ENCODE measurements around the gene CAPN11. TPM values are rescaled to one million over a fixed set of nuclear protein-coding genes. Genes with fewer than 3 reads are reported as not detected.
"Not testable (repeated sequence)": the region's sequence is repeated elsewhere in the genome, so short reads cannot be mapped to it uniquely, and the experiment has no call there.

The CAPN11 gene
- total and polyA plus RNA-seq, 3 donors from 2014 or later, result 20.5 to 115 (median 23.5) TPM

DNA sequence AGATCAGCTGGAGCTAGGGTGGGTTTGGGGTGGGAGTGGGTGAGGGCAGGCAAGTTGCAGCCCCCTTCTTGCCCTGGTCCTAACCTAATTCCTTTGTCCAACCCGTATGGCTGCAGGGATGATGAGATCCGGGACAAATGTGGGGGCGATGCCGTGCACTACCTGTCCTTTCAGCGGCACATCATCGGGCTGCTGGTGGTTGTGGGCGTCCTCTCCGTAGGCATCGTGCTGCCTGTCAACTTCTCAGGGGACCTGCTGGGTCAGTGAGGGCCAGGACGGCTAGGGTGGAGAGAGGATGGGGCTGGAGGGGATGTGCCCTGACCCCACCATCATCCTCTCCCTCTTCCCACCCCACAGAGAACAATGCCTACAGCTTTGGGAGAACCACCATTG, 19.3 kb upstream of the CAPN11 start:
- no peak for TF ChIP-seq POLR2A (IDR thresholded peaks at IDR 0.05)
- TF ChIP-seq, protein P1, sequence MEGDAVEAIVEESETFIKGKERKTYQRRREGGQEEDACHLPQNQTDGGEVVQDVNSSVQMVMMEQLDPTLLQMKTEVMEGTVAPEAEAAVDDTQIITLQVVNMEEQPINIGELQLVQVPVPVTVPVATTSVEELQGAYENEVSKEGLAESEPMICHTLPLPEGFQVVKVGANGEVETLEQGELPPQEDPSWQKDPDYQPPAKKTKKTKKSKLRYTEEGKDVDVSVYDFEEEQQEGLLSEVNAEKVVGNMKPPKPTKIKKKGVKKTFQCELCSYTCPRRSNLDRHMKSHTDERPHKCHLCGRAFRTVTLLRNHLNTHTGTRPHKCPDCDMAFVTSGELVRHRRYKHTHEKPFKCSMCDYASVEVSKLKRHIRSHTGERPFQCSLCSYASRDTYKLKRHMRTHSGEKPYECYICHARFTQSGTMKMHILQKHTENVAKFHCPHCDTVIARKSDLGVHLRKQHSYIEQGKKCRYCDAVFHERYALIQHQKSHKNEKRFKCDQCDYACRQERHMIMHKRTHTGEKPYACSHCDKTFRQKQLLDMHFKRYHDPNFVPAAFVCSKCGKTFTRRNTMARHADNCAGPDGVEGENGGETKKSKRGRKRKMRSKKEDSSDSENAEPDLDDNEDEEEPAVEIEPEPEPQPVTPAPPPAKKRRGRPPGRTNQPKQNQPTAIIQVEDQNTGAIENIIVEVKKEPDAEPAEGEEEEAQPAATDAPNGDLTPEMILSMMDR (IDR thresholded peaks at IDR 0.05), result no peak
- H3K36me3 ChIP-seq (ENCODE audit: low read depth, missing control alignments), result no peaks in the 10 kb centered on the region
- intact Hi-C loops (cut with DNase I; ENCODE audit: low total_unique reads), result no loop called here

GRCh38 chr6:44142835-44143234, 15.8 kb upstream of the CAPN11 start:
- no peaks in the 10 kb centered on the region for H3K36me3 ChIP-seq (ENCODE audit: low read depth, missing control alignments)

More for the DNA sequence above, 19.3 kb upstream of the CAPN11 start:
- Histone ChIP-seq H3K27ac (no peak overlapping the region), H3K9me3 (no peaks in the 10 kb centered on the region), H3K4me3 (no peak overlapping the region), H3K27me3 (no peaks in the 10 kb centered on the region), H3K4me1 (no peaks in the 10 kb centered on the region)
- 92 to 97% methylated on average over 6 to 10 of the region's 10 CpGs for WGBS, 2 donors
- no peak for DNase-seq

GRCh38 chr6:44143731-44144130, 14.9 kb upstream of the CAPN11 start:
- Histone ChIP-seq H3K36me3 (ENCODE audit: low read depth, missing control alignments) (no peaks in the 10 kb centered on the region), H3K4me1 (no peaks in the 10 kb centered on the region), H3K27me3 (no peaks in the 10 kb centered on the region), H3K9me3 (no peaks in the 10 kb centered on the region), H3K4me3 (no peak overlapping the region), H3K27ac (no peak overlapping the region)
- 88 to 100% methylated on average over 1 of the region's 1 CpG for WGBS, 2 donors
- TF ChIP-seq POLR2A (IDR thresholded peaks at IDR 0.05), result no peak
- TF ChIP-seq, protein P1 (IDR thresholded peaks at IDR 0.05), result no peak
- DNase-seq, result no peak
- intact Hi-C loops (cut with DNase I; ENCODE audit: low total_unique reads), result no loop called here

More at GRCh38 chr6:44142835-44143234, 15.8 kb upstream of the CAPN11 start:
- TF ChIP-seq, protein P1 (IDR thresholded peaks at IDR 0.05), result no peak
- H3K4me1 ChIP-seq, result no peaks in the 10 kb centered on the region
- no peak overlapping the region for H3K27ac ChIP-seq
- no peak for DNase-seq
- intact Hi-C loops (cut with DNase I; ENCODE audit: low total_unique reads), result no loop called here
- no peaks in the 10 kb centered on the region for H3K9me3 ChIP-seq
- H3K27me3 ChIP-seq, result no peaks in the 10 kb centered on the region
- no peak overlapping the region for H3K4me3 ChIP-seq
- WGBS, 2 donors, result 86 to 95% methylated on average over 1 of the region's 1 CpG

DNA sequence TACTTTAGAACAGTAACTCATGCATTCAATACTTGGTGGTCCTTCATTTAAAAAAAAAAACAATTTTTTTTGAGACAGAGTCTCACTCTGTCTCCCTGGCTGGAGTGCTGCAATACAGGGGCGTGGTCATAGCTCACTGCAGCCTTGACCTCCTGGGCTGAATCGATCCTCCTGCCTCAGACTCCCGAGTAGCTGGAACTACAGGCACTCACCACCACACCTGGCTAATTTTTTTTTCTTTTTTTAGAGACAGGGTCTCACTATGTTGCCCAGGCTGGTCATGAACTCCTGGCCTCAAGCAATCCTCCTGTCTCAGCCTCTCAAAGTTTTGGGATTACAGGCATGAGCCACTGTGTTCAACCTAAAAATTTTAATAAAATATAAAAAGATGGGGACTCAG, 14.1 kb upstream of the CAPN11 start:
- H3K4me3 ChIP-seq; H3K36me3 ChIP-seq (ENCODE audit: low read depth, missing control alignments); H3K27me3 ChIP-seq; intact Hi-C loops (cut with DNase I; ENCODE audit: low total_unique reads); H3K9me3 ChIP-seq; H3K27ac ChIP-seq; H3K4me1 ChIP-seq; DNase-seq: not testable (repeated sequence)
- WGBS, 2 donors, result 67 to 78% methylated on average over 3 of the region's 3 CpGs

- no peaks in the 10 kb centered on the region for H3K27me3 ChIP-seq
- DNase-seq, result no peak
- H3K27ac ChIP-seq, result no peak overlapping the region
- TF ChIP-seq, protein P1 (IDR thresholded peaks at IDR 0.05), result no peak
- no peak for TF ChIP-seq POLR2A (IDR thresholded peaks at IDR 0.05)
- H3K4me1 ChIP-seq, result no peaks in the 10 kb centered on the region
- no peaks in the 10 kb centered on the region for H3K9me3 ChIP-seq
- intact Hi-C loops (cut with DNase I; ENCODE audit: low total_unique reads), result no loop called here
- no peak overlapping the region for H3K4me3 ChIP-seq
- H3K36me3 ChIP-seq (ENCODE audit: low read depth, missing control alignments), result no peaks in the 10 kb centered on the region
Measured at GRCh38 chr6:44145839-44146238, 12.8 kb upstream of the CAPN11 start.
